ENCODE measurements around the gene OR14A16.

The OR14A16 gene, protein sequence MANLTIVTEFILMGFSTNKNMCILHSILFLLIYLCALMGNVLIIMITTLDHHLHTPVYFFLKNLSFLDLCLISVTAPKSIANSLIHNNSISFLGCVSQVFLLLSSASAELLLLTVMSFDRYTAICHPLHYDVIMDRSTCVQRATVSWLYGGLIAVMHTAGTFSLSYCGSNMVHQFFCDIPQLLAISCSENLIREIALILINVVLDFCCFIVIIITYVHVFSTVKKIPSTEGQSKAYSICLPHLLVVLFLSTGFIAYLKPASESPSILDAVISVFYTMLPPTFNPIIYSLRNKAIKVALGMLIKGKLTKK

DNA sequence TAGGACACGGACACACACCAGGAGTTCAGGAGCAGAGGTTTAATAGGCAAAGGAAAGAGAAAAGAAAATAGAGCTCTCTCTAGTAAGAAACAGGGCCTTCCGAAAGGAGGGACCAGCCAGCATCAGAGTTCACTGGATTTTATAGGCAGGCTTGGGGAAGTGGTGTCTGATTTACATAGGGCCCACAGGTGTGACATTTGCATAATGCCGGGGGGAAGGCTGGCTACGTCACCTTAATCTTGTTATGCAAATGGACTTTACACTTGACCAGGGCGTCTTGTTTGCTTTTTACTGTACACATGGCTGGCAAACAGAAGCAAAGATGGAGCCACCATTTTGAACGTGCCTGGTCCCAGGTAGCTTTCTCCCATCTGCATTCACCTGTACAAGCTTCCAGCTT, at the start of gene OR14A16:
Gene OR14A16, minus strand, starts transcription at position 97 of the 400 bp plus-strand sequence. CDS start 8,390 bp downstream, outside the sequence.
- DNase-seq, result no peak

DNA sequence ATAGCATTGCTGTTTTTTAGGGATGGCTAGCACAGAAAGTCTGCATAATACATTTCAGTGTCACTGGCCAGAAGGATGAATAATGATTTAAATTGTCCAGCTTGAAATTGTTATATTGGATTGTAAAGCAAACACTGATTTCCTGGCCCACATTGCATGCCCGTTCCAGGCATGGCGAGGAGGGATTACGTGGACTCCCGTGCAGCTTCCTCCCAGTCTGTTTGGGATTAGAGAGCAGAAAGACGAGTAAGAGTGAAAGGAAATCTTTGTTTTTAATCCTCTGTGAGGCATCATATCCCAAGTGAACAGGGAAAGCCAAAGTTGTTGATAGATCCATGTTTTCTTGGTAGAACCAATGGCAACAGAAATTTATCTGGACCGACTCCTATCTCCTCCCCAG, 41.5 kb upstream of the OR14A16 start:
- DNase-seq, result no peak

DNA sequence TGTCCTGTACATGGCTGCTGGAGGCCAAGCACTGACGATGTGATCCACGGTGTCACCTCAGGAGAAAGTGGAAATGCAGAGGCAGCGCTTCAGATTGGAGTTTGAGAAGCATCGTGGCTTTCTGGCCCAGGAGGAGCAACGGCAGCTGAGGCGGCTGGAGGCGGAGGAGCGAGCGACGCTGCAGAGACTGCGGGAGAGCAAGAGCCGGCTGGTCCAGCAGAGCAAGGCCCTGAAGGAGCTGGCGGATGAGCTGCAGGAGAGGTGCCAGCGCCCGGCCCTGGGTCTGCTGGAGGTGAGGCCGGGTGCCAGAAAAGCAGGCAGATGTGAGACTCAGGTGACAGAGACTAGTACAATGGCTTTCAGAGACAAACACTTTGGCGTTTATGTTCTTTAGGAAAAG, 40.7 kb upstream of the OR14A16 start:
- no peak for DNase-seq

DNA sequence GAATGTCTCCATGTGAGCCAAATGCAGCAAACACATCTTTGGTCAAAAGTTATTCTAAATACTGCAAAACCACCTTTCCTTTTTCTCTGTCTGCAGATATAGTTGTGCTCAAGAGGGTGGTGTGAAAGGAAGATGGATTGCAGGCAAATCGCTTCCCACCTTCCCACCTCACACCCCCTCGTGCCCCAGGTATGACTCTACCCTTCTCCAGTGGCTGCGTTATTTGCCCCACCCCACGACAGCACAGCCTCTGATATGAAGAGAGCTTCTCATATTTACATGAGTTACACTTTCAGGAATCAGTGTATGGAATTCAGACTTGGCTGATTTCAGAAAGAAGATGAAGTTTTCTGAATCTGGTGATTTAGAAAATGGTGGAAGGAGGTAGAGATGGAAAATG, 38.8 kb upstream of the OR14A16 start:
- DNase-seq, result no peak

DNA sequence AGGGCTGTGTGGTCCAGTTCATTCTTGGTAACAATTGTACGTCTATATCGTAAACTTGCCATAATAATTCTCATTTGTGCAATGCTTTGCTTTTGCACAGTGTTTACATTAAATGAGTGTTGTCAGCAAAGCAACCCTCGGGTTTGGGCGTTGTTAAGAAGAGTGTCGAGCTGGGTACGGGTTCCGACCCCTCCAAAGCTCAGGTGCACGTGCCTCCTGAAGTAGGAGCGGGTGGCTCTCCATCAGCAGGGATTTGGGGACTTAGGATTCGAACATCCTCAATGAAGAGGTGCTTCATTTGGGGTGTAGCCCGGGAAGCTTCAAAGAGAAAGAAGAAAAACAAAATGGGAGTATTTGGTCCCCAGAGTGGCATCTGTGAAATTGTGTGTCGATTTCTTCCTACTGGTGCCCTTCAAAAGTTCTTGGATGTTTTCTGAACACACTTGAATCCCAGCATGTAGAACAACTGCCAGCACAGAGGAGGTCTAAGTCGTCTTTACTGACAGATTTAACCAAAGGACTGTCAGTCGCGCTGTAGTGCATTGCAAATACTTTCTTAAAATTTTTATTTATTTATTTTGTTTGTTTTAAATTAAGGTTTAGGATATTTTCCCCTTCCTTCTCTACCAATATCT, 34.2 kb upstream of the OR14A16 start:
- DNase-seq, result no peak

DNA sequence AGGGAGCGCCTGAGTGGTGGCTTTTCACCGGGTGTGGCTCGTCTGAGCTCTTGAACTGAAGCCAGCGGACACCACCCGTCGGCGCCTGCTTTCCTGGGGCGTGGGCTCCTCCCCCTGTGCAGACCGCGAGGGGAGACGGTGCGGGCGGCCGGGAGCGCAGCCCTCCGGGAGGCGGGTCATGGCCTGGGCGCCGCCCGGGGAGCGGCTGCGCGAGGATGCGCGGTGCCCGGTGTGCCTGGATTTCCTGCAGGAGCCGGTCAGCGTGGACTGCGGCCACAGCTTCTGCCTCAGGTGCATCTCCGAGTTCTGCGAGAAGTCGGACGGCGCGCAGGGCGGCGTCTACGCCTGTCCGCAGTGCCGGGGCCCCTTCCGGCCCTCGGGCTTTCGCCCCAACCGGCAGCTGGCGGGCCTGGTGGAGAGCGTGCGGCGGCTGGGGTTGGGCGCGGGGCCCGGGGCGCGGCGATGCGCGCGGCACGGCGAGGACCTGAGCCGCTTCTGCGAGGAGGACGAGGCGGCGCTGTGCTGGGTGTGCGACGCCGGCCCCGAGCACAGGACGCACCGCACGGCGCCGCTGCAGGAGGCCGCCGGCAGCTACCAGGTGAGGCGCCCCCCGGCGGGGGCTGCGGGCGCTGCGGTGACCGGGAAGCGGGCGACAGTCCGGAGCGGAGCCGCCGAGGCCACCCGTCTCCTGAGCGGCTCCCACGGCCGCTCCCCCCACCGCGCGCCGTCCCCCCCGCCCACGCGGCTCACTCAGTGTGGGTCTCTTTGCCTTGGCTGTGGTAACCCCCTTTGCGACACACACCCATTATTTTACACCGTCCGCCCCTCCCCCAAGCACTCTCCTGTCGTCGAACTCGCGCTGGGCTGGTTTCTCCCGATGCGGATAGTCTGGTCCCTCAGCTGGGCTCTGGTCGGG, 33.4 kb upstream of the OR14A16 start, which contains the start of gene TRIM58:
Gene TRIM58, plus strand, starts transcription at position 119 of the 916 bp plus-strand sequence. Its CDS starts 60 bp downstream, at position 179.
- no peak for DNase-seq

DNA sequence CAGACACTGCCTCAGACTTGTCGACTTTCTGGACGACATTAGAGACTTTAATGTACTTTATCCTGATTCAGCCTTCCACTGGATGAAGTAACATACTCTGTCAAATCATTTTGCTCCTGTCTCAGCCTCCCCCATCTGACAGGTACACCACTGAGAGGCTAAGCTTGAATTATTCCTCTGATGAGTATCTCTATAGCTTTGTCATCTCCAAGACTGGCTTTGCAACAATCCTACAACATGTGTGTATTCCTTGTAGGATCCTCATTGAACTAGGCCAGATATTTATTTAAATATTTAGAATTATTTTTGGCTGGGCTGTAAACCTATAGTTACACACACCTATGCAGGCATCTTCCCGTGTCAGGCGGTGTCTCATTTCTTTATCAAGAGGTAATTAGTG, 32.0 kb upstream of the OR14A16 start:
- no peak for DNase-seq

DNA sequence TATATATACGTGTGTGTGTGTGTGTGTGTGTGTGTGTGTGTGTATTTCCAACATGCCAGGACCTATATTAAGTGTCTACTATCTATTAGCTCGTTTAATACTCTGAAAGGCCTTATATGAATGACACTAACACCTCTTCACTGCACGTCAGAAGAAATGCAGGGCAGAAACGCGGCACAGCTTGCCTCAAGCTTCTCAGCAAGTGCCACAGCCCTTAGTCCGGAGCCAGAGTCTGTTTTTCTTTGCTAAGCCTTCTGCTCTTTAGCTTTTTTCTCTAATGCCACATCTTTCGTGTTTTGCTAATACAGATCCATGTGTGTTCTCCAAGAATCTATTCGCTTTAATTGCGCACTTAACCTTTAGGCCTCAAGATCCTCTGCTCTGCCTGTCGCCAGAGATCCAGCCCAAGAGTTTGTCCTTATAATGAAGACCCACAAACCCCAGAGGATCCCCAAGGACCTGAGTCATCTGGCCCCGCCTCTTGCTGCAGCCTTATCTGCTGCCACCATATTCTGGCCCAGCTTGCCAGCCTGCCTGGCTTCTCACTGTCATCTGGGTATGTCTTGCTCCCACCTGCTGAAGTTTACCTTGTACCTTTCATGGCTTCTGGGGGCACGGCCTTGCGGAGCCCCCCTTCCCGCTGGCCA, 31.1 kb upstream of the OR14A16 start:
- DNase-seq, result no peak

DNA sequence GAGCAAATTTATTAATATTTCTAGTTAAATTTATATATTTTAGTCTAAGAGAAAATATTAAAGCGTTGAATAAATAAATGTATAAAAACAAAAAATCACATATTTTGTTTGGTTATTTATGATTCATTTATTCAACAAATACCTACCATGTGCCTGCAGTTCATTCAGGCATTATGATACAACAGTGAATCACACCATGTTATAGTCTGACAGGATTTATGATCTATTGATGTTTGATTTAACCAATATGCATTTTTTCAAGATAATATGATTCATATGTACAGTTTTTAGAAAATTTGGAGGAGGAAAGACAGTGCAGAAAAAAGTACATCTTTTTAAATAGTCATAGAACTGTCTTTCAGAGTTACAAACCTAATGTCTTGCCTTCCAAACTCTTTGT, 25.7 kb upstream of the OR14A16 start:
- no peak for DNase-seq

DNA sequence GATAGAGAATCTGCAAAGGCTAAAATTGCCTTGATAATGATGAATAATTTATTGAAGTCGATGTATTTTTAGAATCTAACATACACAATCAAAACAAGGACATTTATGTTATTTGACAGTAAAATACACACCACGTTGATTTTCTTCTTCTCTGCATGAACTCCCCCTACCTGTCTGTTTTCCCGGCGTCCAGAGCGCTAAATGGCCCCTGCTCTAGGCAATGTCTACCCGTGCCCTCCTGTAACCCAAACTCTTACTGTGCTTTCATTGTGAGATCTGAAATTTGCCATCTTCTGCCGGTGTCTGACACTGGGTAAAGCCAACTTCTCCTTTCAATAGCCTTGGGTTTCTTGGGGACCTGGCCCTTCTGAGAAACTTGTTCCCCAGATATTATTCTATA, 24.4 kb upstream of the OR14A16 start:
- no peak for DNase-seq

DNA sequence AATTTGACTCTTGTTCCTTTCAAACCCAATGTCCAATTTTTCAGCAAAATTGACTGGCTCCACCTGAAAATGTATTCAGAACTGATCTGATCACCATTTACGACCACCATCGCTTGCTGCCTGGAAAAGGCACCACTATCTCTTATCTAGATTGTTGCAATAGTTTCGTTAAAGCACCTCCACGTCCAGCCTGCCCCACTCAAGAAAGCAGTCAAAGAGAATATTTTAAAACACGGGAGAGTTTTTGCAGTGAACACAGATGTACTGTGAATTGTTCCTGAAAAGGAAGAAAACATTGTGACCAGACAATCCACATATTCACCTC, 21.7 kb upstream of the OR14A16 start:
- DNase-seq, result no peak

DNA sequence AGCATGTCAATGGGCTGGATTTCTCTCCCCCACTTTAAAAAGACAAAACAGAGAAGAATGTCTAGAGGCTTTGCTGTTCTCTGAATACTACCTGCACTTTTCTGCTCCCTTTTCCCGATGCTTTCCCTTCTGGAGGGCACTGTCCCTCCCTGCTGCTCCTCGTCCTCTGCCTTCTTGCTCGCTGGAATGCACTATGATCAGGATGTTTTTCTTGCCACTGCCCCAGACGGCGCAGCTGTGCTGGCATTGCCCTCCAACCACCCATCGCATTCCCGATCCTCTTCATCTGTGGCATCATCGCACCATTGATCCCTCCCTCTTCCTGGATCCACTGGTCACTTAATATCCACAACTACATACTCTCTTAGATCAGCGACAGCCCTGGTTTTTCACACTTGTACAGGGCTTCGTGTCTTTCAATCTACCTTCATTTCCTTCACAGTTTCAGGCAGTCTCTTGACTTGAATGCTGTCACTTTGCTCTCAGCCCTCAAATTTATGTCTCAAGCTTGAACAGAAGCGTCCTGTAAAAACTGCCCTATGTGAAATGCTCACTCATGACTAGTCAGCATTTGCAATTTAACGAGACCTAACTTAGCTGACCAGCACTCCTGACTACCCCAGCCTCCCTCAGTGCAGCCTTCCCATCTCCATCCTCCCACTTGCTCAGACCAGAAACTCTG, 21.2 kb upstream of the OR14A16 start:
- no peak for DNase-seq

DNA sequence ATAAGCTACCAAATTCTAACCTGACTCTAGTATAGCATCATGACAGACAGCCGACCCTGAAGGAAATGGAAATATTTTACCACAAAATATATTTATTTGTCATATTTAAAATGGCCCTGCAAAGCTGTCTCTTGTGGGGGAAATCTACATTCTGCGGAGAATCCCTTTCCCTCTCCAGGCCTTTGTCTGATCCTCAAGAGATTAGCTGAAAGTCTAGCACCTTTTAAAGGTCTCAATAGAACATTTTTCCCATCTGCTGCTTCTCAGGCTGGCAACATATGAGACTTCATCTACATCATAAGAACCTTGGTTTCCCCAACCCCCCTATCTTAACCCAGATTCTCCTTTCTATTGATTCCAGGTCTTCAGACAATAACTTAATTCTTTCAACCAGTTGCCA, 19.5 kb upstream of the OR14A16 start:
- DNase-seq, result no peak

DNA sequence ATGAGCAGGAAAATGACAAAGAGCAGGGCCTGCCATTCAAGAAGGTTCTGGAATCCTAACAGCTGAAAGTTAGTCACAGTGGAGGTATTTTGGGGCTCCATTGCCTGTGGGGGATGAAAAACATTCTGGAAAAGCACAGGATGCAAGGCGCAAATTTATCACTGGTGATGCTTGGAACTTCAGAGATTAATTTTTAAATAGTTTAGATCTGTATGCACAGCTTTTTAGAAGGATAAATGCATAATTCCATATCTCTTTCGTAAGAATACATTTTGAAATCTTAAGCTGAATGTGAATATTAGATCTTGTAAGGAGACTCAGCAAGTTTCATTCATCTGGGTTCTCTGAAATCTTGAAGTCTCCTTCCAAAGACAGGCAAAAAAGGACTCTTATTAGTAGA, 17.9 kb upstream of the OR14A16 start, which contains the start of gene OR11L1:
Gene OR11L1, minus strand, starts transcription at position 101 of the 400 bp plus-strand sequence. Its CDS starts 0 bp downstream, at position 101.
- no peak for DNase-seq

DNA sequence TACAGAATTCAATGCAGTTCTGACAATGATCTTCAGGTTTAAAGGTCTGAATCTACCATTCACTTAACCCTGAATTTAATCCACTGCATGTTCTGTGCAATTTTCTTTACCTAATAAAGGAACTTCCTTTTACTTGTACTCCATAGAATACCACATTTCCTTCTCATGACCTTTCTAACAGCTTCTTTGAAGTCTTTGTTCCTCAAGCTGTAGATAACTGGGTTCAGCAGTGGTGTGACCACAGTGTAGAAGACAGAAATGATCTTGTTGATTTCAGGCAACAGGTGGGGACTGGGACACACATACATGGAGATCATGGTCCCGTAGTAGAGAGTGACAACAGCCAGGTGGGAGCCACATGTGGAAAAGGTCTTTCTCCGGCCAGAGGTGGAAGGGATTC, 16.9 kb upstream of the OR14A16 start:
- DNase-seq, result no peak

DNA sequence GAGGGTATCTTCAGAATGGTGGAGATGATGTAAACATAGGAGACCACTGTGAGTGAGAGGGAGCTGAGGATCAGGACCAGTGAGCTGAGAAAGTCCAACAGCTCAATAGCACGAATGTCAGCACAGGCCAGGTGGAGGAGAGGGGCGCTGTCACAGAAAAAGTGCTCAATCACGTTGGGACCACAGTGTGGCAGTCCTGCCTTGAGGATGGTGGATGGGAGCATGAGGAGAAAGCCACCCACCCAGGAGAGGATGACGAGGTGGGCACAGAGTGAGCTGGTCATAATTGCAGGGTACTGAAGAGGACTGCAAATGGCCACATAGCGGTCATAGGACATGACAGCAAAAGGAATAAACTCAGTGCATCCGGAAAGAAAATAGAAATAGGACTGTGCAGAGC, 9.7 kb upstream of the OR14A16 start:
- no peak for DNase-seq

DNA sequence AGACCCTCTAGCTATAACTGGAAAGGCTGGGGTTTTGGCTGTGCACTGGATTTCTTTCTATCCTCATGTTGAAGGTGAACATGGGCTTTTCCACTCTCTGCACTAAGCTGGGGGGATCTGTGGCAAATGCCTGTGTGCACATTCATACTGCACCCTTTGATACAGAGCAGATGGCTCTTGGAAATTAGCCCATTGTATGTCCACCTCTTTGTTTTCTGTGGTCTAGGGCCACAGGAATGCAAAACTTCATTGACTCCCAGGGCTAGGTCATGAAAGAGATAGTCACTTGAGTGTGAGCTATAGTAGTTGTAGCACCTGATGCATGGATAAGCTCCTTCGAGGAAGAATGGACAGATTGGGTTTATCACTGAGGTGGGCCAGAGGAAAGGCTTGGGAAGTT, 5.7 kb upstream of the OR14A16 start:
- no peak for DNase-seq

DNA sequence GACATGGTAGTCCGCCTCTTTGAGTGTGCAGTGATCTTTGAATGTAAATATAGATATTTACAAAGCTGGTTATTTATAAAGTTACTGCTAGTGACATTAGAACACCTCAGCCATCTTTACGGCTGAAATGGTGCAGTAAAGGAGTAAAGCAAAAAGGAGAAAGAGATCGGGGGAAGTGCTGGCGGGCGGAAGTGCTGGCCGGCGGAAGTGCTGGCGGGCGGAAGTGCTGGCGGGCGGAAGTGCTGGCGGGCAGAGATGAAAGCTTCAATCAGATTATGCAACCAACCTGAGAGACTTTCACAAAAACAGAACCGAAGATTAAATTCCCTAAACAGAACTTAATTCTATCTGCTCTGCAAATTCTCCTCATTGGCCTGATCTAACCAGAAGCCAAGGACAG, 1.4 kb upstream of the OR14A16 start:
- DNase-seq, result no peak

DNA sequence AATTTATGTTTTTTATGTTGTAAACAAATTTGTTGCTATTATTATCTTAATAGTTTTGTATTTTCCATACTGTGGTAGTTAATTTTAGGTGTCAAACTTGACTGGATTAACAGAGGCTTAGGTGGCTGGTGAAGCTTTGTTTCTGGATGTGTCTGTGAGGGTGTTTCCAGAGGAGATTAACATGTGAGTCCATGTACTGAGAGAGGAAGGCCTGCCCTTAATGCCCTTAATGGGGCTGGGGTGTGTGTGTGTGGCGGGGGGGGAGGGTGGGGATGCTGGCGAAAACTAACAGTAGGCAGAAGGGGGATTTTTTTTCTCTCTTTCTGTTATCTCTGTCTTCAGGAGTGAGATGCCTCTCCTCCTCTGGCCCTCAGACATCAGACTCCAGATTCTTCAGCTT, 1.9 kb downstream of the OR14A16 start:
- DNase-seq, result no peak

DNA sequence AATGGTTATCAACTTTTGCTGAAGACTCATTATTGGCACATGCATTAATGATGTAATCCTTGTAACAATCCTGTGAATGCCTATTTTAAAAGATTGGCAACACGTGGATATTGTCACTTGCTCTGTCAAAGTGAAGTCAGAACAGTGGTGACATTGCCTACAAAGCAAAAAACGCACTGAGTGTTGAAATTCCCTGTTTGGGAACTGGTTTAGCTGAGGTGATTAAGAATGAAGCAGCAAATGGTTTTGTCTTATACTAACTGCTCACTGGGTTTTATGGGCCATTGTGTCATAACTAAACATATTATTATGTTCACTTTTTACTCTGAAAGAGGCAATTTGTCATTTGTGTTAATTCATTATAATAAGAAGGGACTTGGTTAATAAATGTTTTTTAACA, 11.3 kb downstream of the OR14A16 start:
- no peak for DNase-seq

DNA sequence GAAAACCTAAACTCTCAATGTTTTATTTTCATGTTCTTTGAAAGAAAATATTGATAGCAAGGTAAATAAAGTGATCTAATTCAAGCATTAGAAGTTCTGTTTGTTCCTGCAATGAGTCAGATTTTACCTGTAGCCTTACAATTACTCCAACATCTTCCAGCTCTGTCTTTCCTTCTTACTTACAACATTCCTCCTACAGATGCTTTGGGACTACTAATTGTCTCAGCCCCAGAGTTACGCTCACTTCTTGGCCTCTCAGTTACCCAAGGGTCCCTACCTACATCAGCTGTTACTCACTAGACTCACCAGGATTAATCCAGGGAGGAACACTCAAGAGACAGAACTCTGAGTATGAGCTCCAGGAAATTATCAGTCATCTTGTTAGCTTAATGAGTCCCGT, 26.4 kb downstream of the OR14A16 start:
- DNase-seq, result no peak

DNA sequence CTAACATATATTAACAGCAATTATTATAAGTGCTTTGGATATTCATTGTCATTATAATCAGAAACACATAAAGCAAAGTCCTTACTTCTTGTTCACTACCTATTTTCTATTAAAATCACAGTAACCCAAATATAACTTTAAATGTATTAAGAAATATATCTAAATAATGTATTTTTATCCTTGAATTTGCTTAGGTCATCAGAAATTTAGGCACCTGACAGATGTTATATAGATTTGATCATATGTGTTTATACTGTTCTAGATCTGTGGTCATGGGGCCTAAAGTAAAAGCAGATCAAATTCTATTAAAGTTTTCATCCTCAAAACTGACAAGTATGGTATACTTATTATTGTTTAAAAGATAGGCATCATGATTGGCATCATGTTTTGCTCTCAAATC, 54.3 kb downstream of the OR14A16 start:
- no peak for DNase-seq

Data from NCI-H2081 treated with DMSO at 0.1 percent for 48 hours (cell line).